Activated CD8-positive, alpha-beta memory T cell treated with anti-CD3 and anti-CD28 coated beads, Interleukin-2, amount 10 ng/mL, durations not matched to agents 7 days and 5 days (primary cell): ENCODE measurements around the gene GPR37L1. TPM values are rescaled to one million over a fixed set of nuclear protein-coding genes. Genes with fewer than 3 reads are reported as not detected.
"Not testable (repeated sequence)": the region's sequence is repeated elsewhere in the genome, so short reads cannot be mapped to it uniquely, and the experiment has no call there.

Experiments used
- ATAC-seq: fragments of 150-1000 bp; cut with Tn5 transposase; one replicate; pipeline ENCODE4 v1.10.0; 2021; ENCODE audit warnings: moderate library complexity
- CTCF ChIA-PET: fragments of 350-600 bp; sonication (Branson Sonifier 250); formaldehyde crosslinking; loops from one replicate; lab custom pipeline; 2021; ENCODE audit warnings: antibody characterized with exemption; lab: Charles Lee
- DNase-seq: peaks from one replicate; pipeline ENCODE4 v3.0.0-alpha.2; 2020
- H3K27ac Mint-ChIP-seq: one replicate; pipeline ENCODE4 v1.8.0; 2021; ENCODE audit warnings: mild to moderate bottlenecking, mixed read lengths
- H3K27me3 Mint-ChIP-seq: one replicate; pipeline ENCODE4 v1.8.0; 2021; ENCODE audit warnings: mixed read lengths
- H3K36me3 Mint-ChIP-seq: one replicate; pipeline ENCODE4 v1.8.0; 2021; ENCODE audit warnings: mild to moderate bottlenecking, mixed read lengths
- H3K4me1 Mint-ChIP-seq: one replicate; pipeline ENCODE4 v1.8.0; 2021; ENCODE audit warnings: mixed read lengths
- H3K4me3 Mint-ChIP-seq: one replicate; pipeline ENCODE4 v1.8.0; 2021; ENCODE audit warnings: mild to moderate bottlenecking, moderate library complexity, mixed read lengths
- H3K9me3 Mint-ChIP-seq: one replicate; pipeline ENCODE4 v1.8.0; 2022; ENCODE audit warnings: low read depth, mixed read lengths
- total RNA-seq, 2 experiments: library from RNA; stranded (reverse); gene quantifications; one replicate each; pipeline ENCODE4 v1.2.3, GENCODE V29; 2021

GPR37L1 gene
- total RNA-seq, 2 experiments from 2014 or later = not detected

DNA sequence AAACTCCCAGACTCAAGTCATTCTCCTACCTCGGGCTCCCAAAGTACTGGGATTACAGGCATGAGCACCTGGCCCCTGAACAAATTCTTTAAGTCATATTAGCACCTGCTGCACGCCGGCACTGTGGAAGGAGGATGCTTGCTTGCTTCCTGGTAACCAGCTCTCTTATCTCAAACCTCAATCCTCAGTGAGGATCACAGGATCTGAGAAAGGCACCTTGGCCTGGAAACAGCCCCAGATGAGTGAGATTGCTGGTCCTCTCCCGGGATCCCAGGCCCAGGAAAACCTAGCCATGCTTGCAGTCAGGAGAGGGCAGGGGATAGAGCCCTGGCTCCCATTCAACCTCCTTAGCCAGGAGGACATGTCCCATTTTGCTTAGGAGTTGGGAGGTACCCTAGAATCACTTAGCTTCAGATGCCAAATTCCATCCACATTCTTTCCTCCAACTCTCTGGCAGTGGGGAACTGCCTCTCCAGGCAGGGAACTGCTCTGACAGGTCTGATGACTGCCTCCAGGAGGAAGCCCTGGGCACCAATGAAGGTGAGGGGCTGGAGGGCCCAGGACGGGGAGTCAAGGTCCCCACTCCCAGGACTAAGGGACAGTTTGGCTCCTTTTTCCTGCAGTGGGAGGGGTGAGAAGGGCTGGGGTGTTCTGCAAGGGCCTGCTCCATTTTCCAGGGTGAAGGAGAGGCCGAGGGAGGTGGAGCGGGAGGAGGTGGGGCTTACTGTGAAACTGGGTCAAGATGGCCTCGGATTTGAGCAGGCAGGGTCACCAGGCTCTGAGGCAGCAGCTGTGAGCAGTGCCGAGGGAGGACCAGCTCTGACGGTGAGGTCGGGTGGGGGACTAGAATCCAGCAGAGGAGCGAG lies 9.5 kb downstream of the GPR37L1 start:
- H3K36me3 Mint-ChIP-seq = peaks cover 6% of the 10 kb centered on the region
- ATAC-seq = no peak
- no peak overlapping the region for H3K4me3 Mint-ChIP-seq
- no peaks in the 10 kb centered on the region for H3K9me3 Mint-ChIP-seq
- no peak for DNase-seq
- H3K4me1 Mint-ChIP-seq = peaks cover 4% of the 10 kb centered on the region
- no peak overlapping the region for H3K27ac Mint-ChIP-seq
- CTCF ChIA-PET = interaction anchor here (0.8 to 1.8 kb wide), 5 partner anchors 9 to 121 kb away, joined by 3 to 6 read pairs (median 3); partner anchors contain the start of gene ELF3
- H3K27me3 Mint-ChIP-seq = peaks cover under 1% of the 10 kb centered on the region

- ATAC-seq (no peak), DNase-seq (no peak)
- H3K9me3 Mint-ChIP-seq = no peaks in the 10 kb centered on the region
- peaks cover 6% of the 10 kb centered on the region for H3K36me3 Mint-ChIP-seq
- H3K27me3 Mint-ChIP-seq = no peaks in the 10 kb centered on the region
- peaks cover 4% of the 10 kb centered on the region for H3K4me1 Mint-ChIP-seq
- CTCF ChIA-PET = interaction anchor here (1.0 to 3.7 kb wide), 4 partner anchors 9 to 133 kb away, joined by 3 to 30 read pairs (median 4); partner anchors contain the start of gene ARL8A
- no peak overlapping the region for H3K27ac Mint-ChIP-seq
- no peak overlapping the region for H3K4me3 Mint-ChIP-seq
These were observed 10.3 kb downstream of the GPR37L1 start for GRCh38 chr1:202133001-202133400.

DNA sequence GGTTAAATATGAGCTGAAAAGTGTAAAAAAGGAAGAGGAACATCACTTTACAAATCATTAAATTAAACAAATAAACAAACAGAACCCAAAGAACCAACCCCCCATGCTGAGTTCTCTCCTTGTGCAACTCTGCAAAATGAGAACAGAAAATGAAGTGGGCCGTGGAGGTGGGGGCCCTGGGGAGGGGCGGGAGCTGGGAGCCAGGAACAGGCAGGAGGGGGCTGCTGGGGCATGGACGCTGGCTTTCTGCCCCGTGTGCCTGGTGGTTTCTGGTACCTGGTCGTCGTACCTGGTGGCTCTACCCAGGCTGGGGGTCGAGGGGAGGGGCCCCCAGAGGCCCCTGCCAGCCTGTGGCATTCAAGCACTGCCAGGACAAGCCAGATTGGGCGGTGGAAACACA lies 10.8 kb downstream of the GPR37L1 start:
- CTCF ChIA-PET = interaction anchor here (1.0 to 3.7 kb wide), 4 partner anchors 10 to 134 kb away, joined by 3 to 30 read pairs (median 4); partner anchors contain the start of gene ARL8A
- Mint-ChIP-seq H3K4me1 (peaks cover 4% of the 10 kb centered on the region), H3K36me3 (peaks cover 6% of the 10 kb centered on the region), H3K4me3 (no peak overlapping the region), H3K27ac (no peak overlapping the region), H3K9me3 (no peaks in the 10 kb centered on the region), H3K27me3 (no peaks in the 10 kb centered on the region)
- ATAC-seq (no peak), DNase-seq (no peak)

DNA sequence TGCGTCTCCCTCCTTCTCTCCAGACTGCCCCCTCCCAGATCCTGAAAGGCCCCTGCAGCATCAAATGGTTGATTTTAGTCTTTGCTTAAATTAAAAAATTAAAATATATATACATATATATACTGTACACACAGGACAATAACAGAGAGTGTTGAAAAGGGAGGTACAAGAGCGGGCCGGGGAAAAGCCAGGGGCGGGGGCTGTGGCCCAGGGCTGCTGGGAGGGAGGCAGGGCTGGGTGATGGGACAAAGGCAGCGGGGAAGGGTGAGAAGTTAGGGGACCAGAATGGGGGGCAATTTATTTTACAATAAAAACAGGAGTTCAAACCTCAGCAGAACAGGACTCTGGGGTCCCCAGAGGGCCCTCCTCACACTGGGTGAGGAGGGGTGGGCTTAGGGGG lies 11.3 kb downstream of the GPR37L1 start:
- Mint-ChIP-seq H3K4me3 (no peak overlapping the region), H3K27ac (no peak overlapping the region), H3K9me3 (no peaks in the 10 kb centered on the region), H3K36me3 (peaks cover 6% of the 10 kb centered on the region), H3K27me3 (no peaks in the 10 kb centered on the region), H3K4me1 (peaks cover 4% of the 10 kb centered on the region)
- DNase-seq (no peak), ATAC-seq (no peak)
- CTCF ChIA-PET = interaction anchor here (1.3 to 3.7 kb wide), 5 partner anchors 11 to 134 kb away, joined by 3 to 30 read pairs (median 13); partner anchors contain the start of gene ARL8A

GRCh38 chr1:202134645-202135172 lies 12.0 kb downstream of the GPR37L1 start:
- Mint-ChIP-seq H3K36me3 (peaks cover 6% of the 10 kb centered on the region), H3K27ac (no peak overlapping the region), H3K27me3 (no peaks in the 10 kb centered on the region), H3K4me3 (no peak overlapping the region), H3K4me1 (peaks cover 4% of the 10 kb centered on the region), H3K9me3 (no peaks in the 10 kb centered on the region)
- DNase-seq (no peak), ATAC-seq (peak; percentile 24)
- CTCF ChIA-PET = interaction anchor here (0.8 to 3.7 kb wide), 16 partner anchors 10 to 251 kb away, joined by 3 to 30 read pairs (median 5); partner anchors contain the start of gene ARL8A

- ATAC-seq (peak; percentile 87), DNase-seq (peak; percentile 64)
- peaks cover 4% of the 10 kb centered on the region for H3K4me1 Mint-ChIP-seq
- H3K27ac Mint-ChIP-seq = no peak overlapping the region
- H3K36me3 Mint-ChIP-seq = peaks cover 6% of the 10 kb centered on the region
- H3K9me3 Mint-ChIP-seq = no peaks in the 10 kb centered on the region
- no peak overlapping the region for H3K4me3 Mint-ChIP-seq
- H3K27me3 Mint-ChIP-seq = no peaks in the 10 kb centered on the region
- CTCF ChIA-PET = interaction anchor here (0.7 to 3.7 kb wide), 21 partner anchors 9 to 252 kb away, joined by 3 to 30 read pairs (median 4); partner anchors contain the start of gene ARL8A
These were observed 12.6 kb downstream of the GPR37L1 start for GRCh38 chr1:202135221-202135721.

- no peak for ATAC-seq
- DNase-seq = no peak
- H3K27ac Mint-ChIP-seq = peak overlapping the region; percentile 19
- peaks cover 2% of the 10 kb centered on the region for H3K36me3 Mint-ChIP-seq
- H3K4me1 Mint-ChIP-seq = peaks cover 32% of the 10 kb centered on the region
- H3K27me3 Mint-ChIP-seq = no peaks in the 10 kb centered on the region
- H3K9me3 Mint-ChIP-seq = no peaks in the 10 kb centered on the region
- CTCF ChIA-PET = interaction anchor here (1.9 kb wide), 1 partner anchor 14 kb away, joined by 5 read pairs; no protein-coding TSS in a partner anchor
- H3K4me3 Mint-ChIP-seq = no peak overlapping the region
These were observed 18.1 kb downstream of the GPR37L1 start for GRCh38 chr1:202140833-202141232.

- CTCF ChIA-PET = interaction anchor here (1.9 to 2.4 kb wide), 2 partner anchors 14 to 142 kb away, joined by 5 to 11 read pairs; no protein-coding TSS in a partner anchor
- H3K4me1 Mint-ChIP-seq = peaks cover 35% of the 10 kb centered on the region
- not testable (repeated sequence) for H3K9me3 Mint-ChIP-seq, H3K36me3 Mint-ChIP-seq, H3K27ac Mint-ChIP-seq, H3K27me3 Mint-ChIP-seq, H3K4me3 Mint-ChIP-seq, ATAC-seq, DNase-seq
These were observed 18.8 kb downstream of the GPR37L1 start for GRCh38 chr1:202141468-202141867.

GRCh38 chr1:202143011-202143767 lies 20.5 kb downstream of the GPR37L1 start:
- ATAC-seq (peak; percentile 9), DNase-seq (no peak)
- Mint-ChIP-seq H3K36me3 (peaks cover 8% of the 10 kb centered on the region), H3K27me3 (no peaks in the 10 kb centered on the region), H3K9me3 (no peaks in the 10 kb centered on the region), H3K4me3 (peak overlapping the region; percentile 85), H3K4me1 (peaks cover 41% of the 10 kb centered on the region), H3K27ac (peak overlapping the region; percentile 89)
- CTCF ChIA-PET = interaction anchor here (1.0 to 4.4 kb wide), 9 partner anchors 9 to 171 kb away, joined by 3 to 30 read pairs (median 8); partner anchors contain the start of genes LGR6 and PTPN7

DNA sequence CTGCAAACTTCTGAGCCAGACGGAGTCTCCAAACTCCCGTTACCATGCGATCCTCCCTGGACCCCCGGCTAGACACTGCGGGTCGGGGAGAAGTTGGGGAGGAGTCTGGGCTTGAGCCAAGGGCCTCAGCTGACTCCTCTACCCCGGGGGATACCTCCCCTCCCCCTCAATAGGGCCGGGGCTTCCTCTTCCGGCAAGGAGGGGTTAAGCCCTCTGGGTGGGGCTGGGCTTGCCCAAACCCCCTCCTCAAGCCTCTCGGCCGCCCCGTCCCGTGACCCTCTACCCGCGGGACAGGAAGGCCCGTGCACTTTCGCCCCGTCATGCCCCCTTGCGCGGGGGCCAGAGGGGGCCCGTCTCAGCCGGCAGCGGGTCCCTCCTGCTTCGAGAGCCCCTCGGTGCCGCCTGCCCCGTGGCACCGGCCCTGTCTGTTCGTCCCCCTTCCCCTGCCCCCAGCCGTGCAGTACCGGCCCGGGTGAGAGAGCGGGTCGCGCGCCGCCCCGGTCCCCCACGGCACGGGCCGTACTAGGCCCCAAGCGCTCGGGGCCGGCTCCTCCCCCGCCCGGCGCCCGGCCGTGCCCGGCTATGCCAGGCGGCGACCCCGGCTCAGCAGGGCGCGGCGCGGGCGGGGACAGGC lies 21.2 kb downstream of the GPR37L1 start:
- Mint-ChIP-seq H3K36me3 (peaks cover 12% of the 10 kb centered on the region), H3K4me3 (peak overlapping the region; percentile 85), H3K9me3 (no peaks in the 10 kb centered on the region), H3K4me1 (peaks cover 41% of the 10 kb centered on the region), H3K27ac (peak overlapping the region; percentile 89), H3K27me3 (no peaks in the 10 kb centered on the region)
- peak; percentile 55 for ATAC-seq
- peak; percentile 60 for DNase-seq
- CTCF ChIA-PET = interaction anchor here (0.7 to 4.4 kb wide), 11 partner anchors 9 to 171 kb away, joined by 3 to 30 read pairs (median 6); partner anchors contain the start of genes LGR6 and PTPN7

DNA sequence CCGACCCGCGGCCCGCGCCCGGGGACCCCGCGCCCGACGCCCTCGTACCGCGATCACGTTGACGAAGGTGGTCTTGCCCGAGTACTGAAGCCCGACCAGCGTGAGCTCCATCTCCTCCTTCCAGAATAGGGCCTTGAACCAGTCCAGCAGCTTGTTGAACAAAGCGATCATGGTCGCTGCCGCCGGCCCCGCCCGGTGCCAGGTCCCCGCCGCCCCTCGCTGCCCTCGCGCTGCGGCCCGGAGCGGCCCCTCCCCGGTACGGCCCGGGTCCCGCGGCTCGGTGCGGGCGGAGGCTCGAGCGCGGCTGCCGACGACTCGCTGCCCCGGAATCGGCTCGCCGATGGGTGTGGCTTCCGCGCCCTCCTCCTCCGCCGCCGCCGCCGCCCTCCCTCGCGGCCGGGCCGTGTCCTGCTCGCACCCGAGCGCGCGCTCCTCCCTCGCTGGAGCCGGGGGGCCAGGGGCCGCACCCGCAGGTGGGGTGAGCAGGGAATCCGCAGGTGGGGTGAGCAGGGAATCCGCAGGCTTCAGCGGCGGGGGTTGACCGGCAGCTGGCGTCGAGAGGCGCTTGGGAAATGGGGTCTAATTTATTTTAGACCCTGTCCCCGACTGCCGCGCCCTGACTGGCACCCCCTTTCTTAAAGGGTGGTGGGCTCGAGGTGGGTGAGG lies 21.8 kb downstream of the GPR37L1 start, which contains the start of gene ARL8A:
Gene ARL8A (minus strand): TSS at position 336 of the 666 bp plus-strand sequence. CDS start 165 bp downstream, at position 171.
- peak; percentile 79 for DNase-seq
- peaks cover 17% of the 10 kb centered on the region for H3K36me3 Mint-ChIP-seq
- peak within 1 kb of the TSS; percentile 90 for H3K27ac Mint-ChIP-seq
- peak; percentile 84 for ATAC-seq
- CTCF ChIA-PET = interaction anchor here (0.7 to 4.4 kb wide), 7 partner anchors 10 to 172 kb away, joined by 3 to 30 read pairs (median 7); partner anchors contain the start of gene PTPN7
- peak within 1 kb of the TSS; percentile 85 for H3K4me3 Mint-ChIP-seq
- no peaks in the 10 kb centered on the region for H3K27me3 Mint-ChIP-seq
- H3K9me3 Mint-ChIP-seq = no peaks in the 10 kb centered on the region
- peaks cover 41% of the 10 kb centered on the region for H3K4me1 Mint-ChIP-seq
